ENCODE measurements around the gene HOXB2. TPM values are rescaled to one million over a fixed set of nuclear protein-coding genes. Genes with fewer than 3 reads are reported as not detected.

The HOXB2 gene
- total and polyA plus RNA-seq, 9 of the 15 experiments (the other 6 are each of a cell fraction or from before 2014, with no cell fraction given): 2.1 to 97.7 (median 21.2) TPM

- TF ChIP-seq MGA (IDR thresholded peaks at IDR 0.05): no peak
- TF ChIP-seq NR0B1 (IDR thresholded peaks at IDR 0.05; ENCODE audit: partially characterized antibody): no peak
- TF ChIP-seq ZBTB43 (CRISPR knock-in tag; IDR thresholded peaks at IDR 0.05): no peak
- no peak for TF ChIP-seq RERE (CRISPR knock-in tag; IDR thresholded peaks at IDR 0.05; ENCODE audit: borderline replicate concordance)
- no peak for TF ChIP-seq HES1 (IDR thresholded peaks at IDR 0.05; ENCODE audit: low read depth)
These were observed 424 bp downstream of the HOXB2 start (continued) for GRCh38 chr17:48544349-48545021.
